ENCODE measurements around the gene TMEM170A. TPM values are rescaled to one million over a fixed set of nuclear protein-coding genes. Genes with fewer than 3 reads are reported as not detected.

Gene TMEM170A
- total RNA-seq, 1 experiment from 2014 or later = 23.7 TPM

DNA sequence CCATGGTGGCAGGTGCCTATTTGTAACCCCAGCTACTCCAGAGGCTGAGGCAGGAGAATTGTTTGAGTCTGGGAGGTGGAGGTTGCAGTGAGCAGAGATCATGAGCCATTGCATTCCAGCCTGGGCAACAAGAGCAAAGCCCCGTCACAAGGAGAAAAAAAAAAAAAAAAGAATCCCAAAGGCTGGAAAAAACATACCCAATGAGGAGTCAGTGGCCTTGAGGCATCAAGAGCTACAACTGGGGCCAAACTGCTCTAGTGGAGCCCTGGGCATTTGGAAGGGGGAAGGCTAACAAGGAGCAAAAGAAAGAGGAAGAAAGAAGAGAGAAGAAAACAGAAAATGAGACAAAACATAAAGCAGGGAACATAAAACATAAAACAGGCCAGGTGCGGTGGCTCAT, 23.8 kb upstream of the TMEM170A start:
- Histone ChIP-seq H3K27ac (no peak overlapping the region), H3K4me1 (replicated peaks) (no peaks in the 10 kb centered on the region), H3K4me3 (no peak overlapping the region), H3K9me3 (replicated peaks) (no peaks in the 10 kb centered on the region), H3K27me3 (replicated peaks) (no peaks in the 10 kb centered on the region), H3K36me3 (no peaks in the 10 kb centered on the region)
- DNase-seq (ENCODE audit: low read depth in 1 of 2, low spot score in 2 of 2) = no peak

DNA sequence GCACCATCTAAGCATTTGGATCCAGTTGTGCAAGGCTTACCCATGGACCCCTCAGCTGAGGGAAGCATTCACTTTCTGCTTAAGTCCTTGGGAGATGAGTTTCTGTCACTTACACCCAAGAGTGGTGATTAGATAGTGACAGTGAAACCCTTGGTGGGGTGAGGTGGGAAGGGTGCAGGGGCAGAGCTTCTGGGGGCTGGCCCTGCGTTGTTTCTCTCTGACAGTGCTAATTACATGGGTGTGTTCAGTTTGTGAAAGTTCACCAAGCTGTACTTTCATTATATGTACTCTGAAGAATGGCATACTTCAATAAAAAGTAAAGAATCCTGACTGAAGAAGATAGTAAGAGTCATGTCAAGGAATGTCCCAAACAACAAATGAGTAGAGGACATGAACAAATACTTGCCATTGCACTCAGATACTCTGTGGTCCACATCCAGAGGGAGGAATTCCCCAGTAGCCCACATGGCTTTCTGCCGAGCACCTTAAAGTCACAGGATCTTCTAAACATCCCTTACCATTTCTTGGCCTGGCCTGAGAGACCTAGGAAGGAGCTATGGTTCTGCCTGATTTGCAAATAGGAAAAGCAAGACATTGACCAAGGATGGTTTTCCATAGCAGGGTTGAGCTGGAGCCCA, 22.3 kb upstream of the TMEM170A start:
- no peaks in the 10 kb centered on the region for H3K36me3 ChIP-seq
- H3K27ac ChIP-seq = no peak overlapping the region
- no peaks in the 10 kb centered on the region for H3K4me1 ChIP-seq (replicated peaks)
- H3K9me3 ChIP-seq (replicated peaks) = no peaks in the 10 kb centered on the region
- DNase-seq (ENCODE audit: low read depth in 1 of 2, low spot score in 2 of 2) = no peak
- no peaks in the 10 kb centered on the region for H3K27me3 ChIP-seq (replicated peaks)
- H3K4me3 ChIP-seq = no peak overlapping the region

DNA sequence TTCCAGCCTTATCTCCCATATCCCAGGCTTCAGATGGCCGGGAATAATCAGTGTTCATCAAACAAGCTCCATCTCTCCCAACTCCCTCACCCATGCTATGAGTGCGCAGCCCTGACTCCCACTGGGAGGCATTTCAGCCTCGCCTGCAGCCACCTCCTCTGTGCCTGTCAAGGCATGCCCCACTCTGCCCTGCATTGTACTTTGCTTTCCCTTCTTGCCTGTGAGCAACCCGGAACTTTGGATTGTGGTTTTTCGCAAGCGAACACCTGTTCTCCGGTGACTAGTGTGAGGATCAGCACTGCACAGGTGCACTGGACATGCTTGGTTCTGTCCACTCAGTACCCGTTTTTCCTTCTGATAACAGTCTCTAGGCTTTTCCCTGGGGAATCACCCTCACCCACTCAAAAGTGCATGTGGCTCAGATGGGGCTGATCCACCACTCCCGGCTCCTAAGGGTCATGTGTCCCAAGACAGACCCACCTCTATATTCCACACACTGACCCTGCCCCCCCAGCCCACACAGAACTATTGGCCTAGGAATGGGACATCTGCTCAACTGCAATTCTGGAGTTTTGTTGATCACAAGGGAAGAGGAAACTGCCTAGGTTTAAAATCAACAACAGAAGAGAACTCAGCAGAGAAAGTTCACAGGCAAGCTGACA, 21.7 kb upstream of the TMEM170A start:
- H3K27ac ChIP-seq = no peak overlapping the region

DNA sequence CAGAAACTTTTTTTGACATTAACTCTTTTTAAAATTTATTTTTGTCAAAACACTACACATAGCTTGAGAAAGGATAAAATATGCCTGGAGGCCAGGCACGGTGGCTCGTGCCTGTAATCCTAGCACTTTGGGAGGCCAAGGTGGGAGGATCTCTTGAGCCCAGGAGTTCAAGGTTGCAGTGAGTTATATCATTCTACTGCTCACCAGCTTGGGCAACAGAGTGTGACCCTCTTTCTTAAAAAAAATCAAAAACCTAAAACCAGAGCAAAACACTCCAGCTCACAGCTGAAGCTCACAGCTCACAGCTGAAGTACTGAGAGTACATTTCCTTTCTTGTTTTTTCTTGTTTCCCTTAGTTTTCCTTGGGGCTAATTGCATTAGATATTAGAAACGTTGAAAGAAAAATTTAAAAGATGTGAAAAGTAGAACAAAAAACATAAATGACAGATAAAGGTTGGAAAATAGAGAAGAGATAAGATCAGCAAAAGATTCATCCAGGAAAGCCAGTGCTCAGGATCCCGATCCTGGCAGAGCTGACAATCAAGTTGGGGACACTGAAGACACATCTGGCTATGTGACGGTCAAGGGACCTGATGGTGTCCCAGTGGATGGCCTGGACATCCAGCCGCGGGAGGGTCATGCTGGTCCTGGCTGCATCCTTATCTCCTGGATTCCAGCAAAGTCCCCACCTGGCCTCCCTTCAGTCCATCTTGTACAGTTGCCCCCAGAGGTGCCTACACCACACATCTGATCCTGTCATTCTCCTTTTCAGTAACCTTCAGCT, 20.9 kb upstream of the TMEM170A start:
- no peak for DNase-seq (ENCODE audit: low read depth in 1 of 2, low spot score in 2 of 2)
- H3K27me3 ChIP-seq (replicated peaks) = no peaks in the 10 kb centered on the region
- H3K27ac ChIP-seq = no peak overlapping the region
- no peak overlapping the region for H3K4me3 ChIP-seq
- no peaks in the 10 kb centered on the region for H3K36me3 ChIP-seq
- no peaks in the 10 kb centered on the region for H3K4me1 ChIP-seq (replicated peaks)
- no peaks in the 10 kb centered on the region for H3K9me3 ChIP-seq (replicated peaks)

More for the DNA sequence above, 21.7 kb upstream of the TMEM170A start:
- no peaks in the 10 kb centered on the region for H3K9me3 ChIP-seq (replicated peaks)
- H3K4me3 ChIP-seq = no peak overlapping the region
- H3K36me3 ChIP-seq = no peaks in the 10 kb centered on the region
- no peaks in the 10 kb centered on the region for H3K4me1 ChIP-seq (replicated peaks)
- DNase-seq (ENCODE audit: low read depth in 1 of 2, low spot score in 2 of 2) = no peak
- H3K27me3 ChIP-seq (replicated peaks) = no peaks in the 10 kb centered on the region

DNA sequence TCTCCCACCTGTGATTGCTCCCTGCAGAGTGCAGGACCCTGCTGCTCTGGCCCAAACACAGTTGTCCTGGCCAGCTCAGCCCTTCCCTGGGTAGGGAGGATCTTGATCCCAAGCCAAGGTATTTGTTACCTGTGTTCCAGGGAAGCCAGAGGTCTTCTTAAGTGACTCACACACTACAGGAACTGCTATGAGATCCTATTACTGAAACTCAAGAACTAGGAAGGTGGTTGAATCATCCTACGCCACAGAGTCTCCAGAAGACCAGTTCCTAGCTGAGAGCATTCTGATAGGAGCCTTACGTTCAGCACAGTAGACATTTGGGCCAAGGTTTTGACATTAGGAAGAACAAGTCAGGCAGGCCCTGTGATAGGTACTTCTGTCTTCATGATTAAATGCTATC, 18.7 kb upstream of the TMEM170A start:
- H3K36me3 ChIP-seq = no peaks in the 10 kb centered on the region
- H3K9me3 ChIP-seq (replicated peaks) = no peaks in the 10 kb centered on the region
- DNase-seq (ENCODE audit: low read depth in 1 of 2, low spot score in 2 of 2) = no peak
- no peaks in the 10 kb centered on the region for H3K27me3 ChIP-seq (replicated peaks)
- H3K4me3 ChIP-seq = no peak overlapping the region
- no peaks in the 10 kb centered on the region for H3K4me1 ChIP-seq (replicated peaks)
- H3K27ac ChIP-seq = no peak overlapping the region

DNA sequence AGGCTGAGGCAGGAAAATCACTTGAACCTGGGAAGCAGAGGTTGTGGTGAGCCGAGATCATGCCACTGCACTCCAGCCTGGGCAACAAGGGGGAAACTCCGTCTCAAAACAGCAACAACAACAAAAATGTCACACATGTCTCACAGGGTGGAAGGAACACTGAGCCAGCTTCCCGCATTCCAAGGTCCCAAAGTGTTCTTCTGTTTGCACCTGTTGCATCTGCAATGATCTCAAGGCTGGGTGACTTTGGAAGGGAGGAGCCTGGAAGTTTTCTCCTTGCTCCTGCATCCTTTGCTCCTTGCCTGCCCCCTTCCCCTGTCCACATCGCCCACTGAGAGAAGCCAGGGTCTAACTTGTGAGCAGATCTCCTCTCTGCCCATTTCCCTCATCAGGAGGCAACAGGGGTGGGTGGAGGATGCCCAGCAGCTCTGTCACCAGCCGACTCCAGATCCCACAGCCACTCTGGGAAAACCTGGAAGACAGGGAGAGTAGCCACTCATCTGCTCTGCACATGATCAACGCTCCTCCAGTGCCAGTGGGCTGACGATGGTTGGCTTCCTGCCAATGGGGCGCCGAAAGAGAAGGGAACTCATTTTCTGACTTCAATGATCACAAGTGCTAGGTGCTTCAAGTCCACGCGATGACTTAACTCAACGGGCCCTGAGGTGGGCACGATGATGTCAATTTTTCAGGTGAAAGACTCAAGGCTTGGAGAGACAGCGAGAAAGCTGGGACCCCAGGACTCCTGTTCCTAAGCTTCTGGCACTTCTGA, 18.1 kb upstream of the TMEM170A start:
- DNase-seq (ENCODE audit: low read depth in 1 of 2, low spot score in 2 of 2) = no peak
- no peaks in the 10 kb centered on the region for H3K27me3 ChIP-seq (replicated peaks)
- H3K4me3 ChIP-seq = no peak overlapping the region
- H3K9me3 ChIP-seq (replicated peaks) = no peaks in the 10 kb centered on the region
- H3K4me1 ChIP-seq (replicated peaks) = no peaks in the 10 kb centered on the region
- no peaks in the 10 kb centered on the region for H3K36me3 ChIP-seq
- H3K27ac ChIP-seq = no peak overlapping the region

DNA sequence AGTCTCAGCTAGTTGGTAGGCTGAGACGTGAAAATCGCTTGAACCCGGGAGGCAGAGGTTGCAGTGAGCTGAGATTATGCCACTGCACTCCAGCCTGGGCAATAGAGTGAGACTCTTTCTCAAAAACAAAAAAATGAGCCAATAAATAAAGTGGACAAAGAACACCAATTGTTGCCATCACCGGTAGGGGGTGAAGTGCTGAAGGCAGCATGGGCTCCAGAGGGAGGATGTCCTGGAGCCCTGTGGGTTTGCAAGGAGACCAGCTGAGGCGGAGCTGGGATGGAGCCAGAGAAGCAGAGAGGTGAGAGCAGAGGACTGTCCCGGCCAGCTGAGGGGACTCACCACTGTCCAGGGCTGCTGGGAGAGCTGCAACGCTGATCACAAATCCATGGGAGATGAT, 17.0 kb upstream of the TMEM170A start:
- Histone ChIP-seq H3K36me3 (no peaks in the 10 kb centered on the region), H3K9me3 (replicated peaks) (no peaks in the 10 kb centered on the region), H3K4me3 (no peak overlapping the region), H3K27me3 (replicated peaks) (no peaks in the 10 kb centered on the region), H3K27ac (no peak overlapping the region), H3K4me1 (replicated peaks) (no peaks in the 10 kb centered on the region)
- no peak for DNase-seq (ENCODE audit: low read depth in 1 of 2, low spot score in 2 of 2)

DNA sequence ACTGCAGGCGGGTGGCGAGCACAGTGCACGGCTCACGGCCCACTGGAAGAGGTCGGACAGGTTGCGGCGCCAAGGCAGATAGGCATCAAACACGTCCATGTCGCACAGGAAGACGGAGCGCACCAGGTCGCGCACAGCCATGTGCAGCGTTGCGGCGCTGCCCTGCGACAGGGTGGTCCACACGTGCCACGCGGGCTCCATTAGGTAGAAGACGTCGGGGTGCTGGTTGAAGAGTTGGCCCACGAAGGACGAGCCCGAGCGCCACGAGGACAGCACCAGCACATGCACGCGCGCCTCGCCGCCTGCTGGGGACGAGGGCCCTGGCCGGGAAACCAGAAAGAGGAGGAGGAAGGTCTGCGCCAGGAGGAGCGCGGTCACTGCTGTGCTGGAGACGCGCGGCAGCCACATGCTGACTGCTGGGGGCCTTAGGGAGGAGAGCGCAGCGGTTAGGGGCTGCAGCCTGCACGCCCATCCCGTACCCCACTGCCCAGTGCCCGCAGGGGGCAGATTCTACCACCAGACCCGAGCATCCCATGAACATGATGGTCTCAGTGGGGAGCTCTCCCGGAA, 15.0 kb upstream of the TMEM170A start:
- Histone ChIP-seq H3K4me1 (replicated peaks) (no peaks in the 10 kb centered on the region), H3K27me3 (replicated peaks) (no peaks in the 10 kb centered on the region), H3K27ac (no peak overlapping the region), H3K36me3 (no peaks in the 10 kb centered on the region), H3K9me3 (replicated peaks) (no peaks in the 10 kb centered on the region), H3K4me3 (no peak overlapping the region)
- DNase-seq (ENCODE audit: low read depth in 1 of 2, low spot score in 2 of 2) = no peak

DNA sequence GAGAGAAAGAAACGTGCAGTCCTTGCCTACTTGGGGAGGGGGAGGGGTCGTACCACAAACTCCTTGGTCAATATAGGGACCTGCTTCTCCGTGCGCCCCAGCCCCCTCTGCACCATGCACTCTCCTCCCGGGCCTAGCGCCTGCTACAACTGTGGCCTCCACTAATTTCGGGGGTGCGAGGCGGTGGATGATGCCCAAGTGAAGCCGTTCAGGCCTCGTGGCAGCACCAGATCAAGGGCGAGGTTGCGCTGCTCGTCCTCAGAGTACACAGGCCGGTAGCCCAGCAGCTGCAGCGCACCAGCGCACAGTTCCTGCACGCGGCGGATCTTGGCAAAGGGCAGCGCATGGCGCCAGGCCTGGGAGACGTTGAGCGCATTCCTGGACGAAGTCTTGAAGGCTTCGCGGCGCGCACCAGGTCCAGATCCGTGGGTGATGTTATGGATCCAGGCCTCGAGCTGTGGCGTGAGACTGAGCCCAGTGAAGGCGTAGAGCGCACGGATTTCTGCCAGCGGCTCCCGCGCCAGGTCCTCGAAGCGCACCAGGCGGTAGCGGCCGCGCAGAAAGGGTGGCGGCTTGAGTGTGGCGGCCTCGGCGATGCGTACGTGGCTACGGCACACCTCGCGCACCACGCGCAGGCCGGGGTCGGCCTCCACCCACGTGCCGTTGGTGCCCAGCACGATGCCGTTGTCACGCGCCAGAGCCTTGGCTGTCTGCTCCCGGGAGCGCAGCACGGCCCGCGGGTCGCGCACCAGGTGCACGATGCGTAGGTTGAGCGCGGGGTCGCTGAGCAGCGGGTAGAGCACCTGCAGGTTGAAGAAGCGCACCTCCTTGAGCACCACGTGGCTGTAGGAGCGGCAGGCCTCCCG, 14.2 kb upstream of the TMEM170A start:
- no peaks in the 10 kb centered on the region for H3K36me3 ChIP-seq

DNA sequence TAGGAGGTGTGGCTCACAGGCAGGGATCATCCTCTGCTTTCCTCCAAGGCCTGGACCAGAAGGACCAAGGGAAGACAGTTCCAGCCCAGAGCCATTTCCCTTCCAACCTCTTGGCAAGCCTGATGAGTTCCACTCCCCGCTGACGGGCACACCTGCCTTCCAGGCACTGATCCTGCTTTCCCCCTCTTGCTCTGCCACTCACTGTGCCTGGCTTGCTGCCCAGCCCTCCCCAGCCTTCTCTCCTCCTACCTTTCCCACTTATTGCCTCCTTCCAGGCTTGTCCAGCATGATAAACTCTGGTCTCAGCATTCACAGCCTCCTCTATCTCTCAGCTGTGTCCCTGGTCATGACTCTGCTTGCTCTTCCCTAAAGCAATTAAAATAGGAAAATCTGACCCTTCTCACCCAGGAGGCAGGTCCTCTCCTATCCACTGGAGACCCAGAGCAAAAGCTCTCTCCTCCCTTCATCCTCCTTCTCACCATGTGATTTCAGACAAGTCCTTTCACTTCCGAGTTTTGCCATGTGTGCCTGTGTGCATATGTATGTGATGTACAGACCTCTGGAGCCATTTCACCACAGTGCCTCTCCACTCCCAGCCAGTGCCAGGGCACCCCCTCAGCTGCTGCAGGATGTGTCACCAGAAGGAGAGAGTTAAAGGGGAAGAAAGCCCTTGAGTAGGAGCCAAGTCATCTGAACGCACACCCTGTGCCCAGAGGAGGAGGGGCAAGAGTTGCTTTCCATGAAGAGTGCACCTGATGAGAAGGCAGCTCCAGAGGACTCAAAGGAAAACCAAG, 13.4 kb upstream of the TMEM170A start:
- Histone ChIP-seq H3K27me3 (replicated peaks) (no peaks in the 10 kb centered on the region), H3K27ac (no peak overlapping the region), H3K4me1 (replicated peaks) (no peaks in the 10 kb centered on the region), H3K36me3 (no peaks in the 10 kb centered on the region), H3K4me3 (no peak overlapping the region), H3K9me3 (replicated peaks) (no peaks in the 10 kb centered on the region)
- no peak for DNase-seq (ENCODE audit: low read depth in 1 of 2, low spot score in 2 of 2)

More for the DNA sequence above, 14.2 kb upstream of the TMEM170A start:
- Histone ChIP-seq H3K27ac (no peak overlapping the region), H3K9me3 (replicated peaks) (no peaks in the 10 kb centered on the region), H3K27me3 (replicated peaks) (no peaks in the 10 kb centered on the region), H3K4me3 (no peak overlapping the region), H3K4me1 (replicated peaks) (no peaks in the 10 kb centered on the region)
- DNase-seq (ENCODE audit: low read depth in 1 of 2, low spot score in 2 of 2) = no peak

DNA sequence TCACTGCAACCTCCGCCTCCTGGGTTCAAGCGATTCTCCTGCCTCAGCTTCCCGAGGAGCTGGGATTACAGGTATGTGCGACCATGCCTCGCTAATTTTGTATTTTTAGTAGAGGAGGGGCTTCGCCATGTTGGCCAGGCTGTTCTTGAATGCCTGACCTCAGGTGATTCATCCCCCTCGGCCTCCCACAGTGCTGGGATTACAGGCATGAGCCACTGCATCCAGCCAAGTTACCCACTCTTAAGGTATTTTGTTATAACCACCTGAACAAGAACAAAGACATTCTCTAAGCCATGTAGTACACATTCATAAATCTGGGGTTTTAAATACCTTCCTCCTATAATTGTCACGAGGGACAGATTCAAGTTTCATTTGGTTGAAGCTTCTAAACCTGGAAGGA, 12.3 kb upstream of the TMEM170A start:
- Histone ChIP-seq H3K27me3 (replicated peaks) (no peaks in the 10 kb centered on the region), H3K4me1 (replicated peaks) (no peaks in the 10 kb centered on the region), H3K27ac (no peak overlapping the region), H3K9me3 (replicated peaks) (no peaks in the 10 kb centered on the region), H3K36me3 (no peaks in the 10 kb centered on the region), H3K4me3 (no peak overlapping the region)
- no peak for DNase-seq (ENCODE audit: low read depth in 1 of 2, low spot score in 2 of 2)

DNA sequence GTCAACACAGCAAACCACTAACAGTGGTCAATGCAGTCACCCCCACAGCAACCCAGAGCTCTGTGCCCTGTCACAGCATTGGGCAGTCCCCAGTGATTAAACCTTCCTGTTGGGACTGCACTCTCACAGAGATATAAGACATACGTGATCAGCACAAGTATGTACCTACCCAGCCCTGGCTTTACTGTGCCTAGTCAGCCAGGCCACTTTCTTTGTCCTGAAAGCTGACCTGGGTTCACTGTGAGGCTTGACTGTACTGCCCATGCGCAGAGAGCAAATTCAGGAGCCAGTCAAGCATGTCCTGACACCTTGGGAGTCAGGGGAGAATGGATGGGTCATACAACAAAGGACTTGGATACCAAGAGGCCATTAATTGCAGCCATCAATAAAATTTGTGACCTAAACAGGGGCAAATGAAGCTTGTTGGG, 10.9 kb upstream of the TMEM170A start:
- H3K4me3 ChIP-seq = no peak overlapping the region
- no peaks in the 10 kb centered on the region for H3K27me3 ChIP-seq (replicated peaks)

More for the DNA sequence above, 10.9 kb upstream of the TMEM170A start:
- no peaks in the 10 kb centered on the region for H3K36me3 ChIP-seq
- no peak for DNase-seq (ENCODE audit: low read depth in 1 of 2, low spot score in 2 of 2)
- H3K4me1 ChIP-seq (replicated peaks) = no peaks in the 10 kb centered on the region
- no peak overlapping the region for H3K27ac ChIP-seq
- no peaks in the 10 kb centered on the region for H3K9me3 ChIP-seq (replicated peaks)

All from SJSA1 (cell line).